Stimulated activated CD4-positive, alpha-beta T cell treated with anti-CD3 and anti-CD28 coated beads, Interleukin-4, amount 100 ng/mL, for 4 hours (primary cell): ENCODE data around the gene PIGU.
"Not testable (repeated sequence)": the region's sequence is repeated elsewhere in the genome, so short reads cannot be mapped to it uniquely, and the experiment has no call there.

Experiments
- DNase-seq, 2 experiments: peaks; one replicate each; pipeline ENCODE4 v3.0.0-alpha.2; 2020

PIGU gene

DNA sequence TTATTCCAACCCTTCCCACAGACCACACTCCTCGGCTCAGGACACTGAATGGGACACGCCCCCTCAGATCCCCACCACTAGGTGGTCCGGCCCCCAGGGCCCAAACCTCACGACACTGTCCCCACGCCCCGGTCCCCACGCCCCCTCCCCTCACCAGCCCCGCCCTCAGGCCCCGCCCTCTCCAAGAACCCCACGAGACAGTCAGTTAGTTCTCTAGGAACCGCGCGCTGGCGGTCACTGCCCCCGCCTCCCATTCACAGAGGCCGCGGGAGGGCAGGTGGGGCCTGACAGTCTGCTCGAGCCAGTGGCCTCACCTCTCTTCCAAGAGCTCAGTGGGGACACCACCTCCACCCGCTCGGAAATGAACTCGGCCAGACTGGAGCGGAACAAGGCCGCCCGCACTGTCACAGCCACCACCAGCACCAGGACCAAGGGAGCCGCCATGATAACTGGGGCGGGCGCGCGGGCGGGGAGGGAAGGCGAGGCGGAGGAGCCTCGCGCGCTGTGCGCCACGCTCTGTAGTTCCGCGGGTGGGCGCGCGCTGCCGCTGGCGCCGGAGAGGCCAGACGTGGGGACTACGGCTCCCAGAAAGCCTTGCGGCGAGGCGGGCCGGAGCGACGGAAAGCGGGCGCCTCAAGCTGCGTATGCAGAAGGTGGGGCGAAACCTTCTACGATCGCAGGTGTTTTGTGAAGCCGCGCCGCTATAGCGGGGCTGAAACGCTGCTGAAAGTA, at the start of gene PIGU:
Gene PIGU, minus strand, starts transcription at position 451 of the 732 bp plus-strand sequence. Its CDS starts 7 bp downstream, at position 444.
- peak; percentile 94 to 97 for DNase-seq

DNA sequence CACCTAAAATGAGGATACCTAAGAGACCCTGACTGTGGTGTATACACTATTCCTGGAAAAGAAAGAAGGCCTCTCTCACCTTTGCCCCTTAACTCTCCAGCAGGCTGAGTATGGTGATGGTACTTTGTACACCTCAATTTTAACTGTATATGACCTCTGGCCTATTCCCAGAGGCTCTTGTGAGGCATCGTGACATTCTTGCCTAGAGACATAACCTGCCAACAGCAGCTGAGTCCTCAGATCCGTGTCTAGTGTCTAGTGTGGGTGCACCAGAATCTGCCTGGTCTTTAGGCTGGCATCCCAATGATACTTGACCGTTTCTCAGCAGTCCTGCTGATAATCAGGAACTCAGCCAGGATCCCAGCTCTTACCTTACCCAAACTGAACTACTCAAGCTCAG, 47.3 kb upstream of the PIGU start:
- no peak for DNase-seq

- DNase-seq: not testable (repeated sequence)
Measured at GRCh38 chr20:34722560-34722959, 45.7 kb upstream of the PIGU start.

- no peak for DNase-seq
Measured at GRCh38 chr20:34720266-34720665, 43.4 kb upstream of the PIGU start.

- not testable (repeated sequence) for DNase-seq
Measured at GRCh38 chr20:34719242-34720017, 42.5 kb upstream of the PIGU start.

DNA sequence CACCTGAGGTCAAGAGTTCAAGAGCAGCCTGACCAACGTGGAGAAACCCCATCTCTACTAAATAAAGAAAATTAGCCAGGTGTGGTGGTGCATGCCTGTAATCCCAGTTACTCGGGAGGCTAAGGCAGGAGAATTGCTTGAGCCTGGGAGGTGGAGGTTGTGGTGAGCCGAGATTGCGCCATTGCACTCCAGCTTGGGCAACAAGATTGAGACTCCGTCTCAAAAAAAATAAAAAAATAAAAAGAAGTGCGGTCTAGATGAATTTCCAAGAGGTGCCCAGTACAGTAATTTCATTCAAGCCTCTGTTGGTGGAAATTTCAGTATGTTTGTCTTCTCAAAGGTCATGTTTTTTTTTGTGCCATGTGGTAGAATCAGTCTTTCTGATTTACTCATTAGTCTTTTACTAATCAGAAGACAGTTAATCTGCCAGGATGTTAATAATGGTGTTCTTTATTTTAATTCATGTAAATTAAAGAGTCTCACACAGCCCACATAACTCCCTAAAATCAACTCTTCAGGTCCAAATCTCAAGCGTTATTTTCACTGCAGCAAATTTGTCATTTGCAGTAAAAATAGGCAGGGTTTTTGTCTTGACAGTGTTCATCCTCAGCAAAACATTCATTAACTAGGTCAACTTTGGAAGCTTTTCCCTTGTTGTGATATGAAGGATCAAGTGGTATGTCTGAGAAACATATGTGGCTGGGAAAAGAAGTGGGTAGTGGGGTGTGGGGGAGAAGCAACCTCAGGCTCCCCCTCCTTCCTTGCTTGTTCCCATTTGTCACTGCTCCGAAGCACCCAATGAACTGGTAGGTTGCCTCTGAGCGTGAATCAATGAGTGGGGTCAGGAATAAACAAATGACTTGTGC, 40.6 kb upstream of the PIGU start:
- no peak for DNase-seq

DNA sequence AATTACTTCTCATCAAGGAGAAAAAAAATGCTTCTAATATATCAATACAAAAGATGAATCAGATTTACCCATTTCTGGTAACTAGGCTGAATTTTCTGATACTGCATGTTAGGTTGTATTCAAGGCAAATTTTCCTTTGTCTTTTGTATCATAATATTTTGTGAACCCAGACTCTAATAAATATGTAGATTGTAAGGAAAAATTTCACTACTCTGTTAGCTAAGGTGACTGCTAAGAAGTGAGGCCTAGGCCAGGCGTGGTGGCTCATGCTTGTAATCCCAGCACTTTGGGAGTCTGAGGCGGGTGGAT, 40.0 kb upstream of the PIGU start:
- DNase-seq: no peak

- no peak for DNase-seq
Measured at GRCh38 chr20:34715384-34715783, 38.5 kb upstream of the PIGU start.

DNA sequence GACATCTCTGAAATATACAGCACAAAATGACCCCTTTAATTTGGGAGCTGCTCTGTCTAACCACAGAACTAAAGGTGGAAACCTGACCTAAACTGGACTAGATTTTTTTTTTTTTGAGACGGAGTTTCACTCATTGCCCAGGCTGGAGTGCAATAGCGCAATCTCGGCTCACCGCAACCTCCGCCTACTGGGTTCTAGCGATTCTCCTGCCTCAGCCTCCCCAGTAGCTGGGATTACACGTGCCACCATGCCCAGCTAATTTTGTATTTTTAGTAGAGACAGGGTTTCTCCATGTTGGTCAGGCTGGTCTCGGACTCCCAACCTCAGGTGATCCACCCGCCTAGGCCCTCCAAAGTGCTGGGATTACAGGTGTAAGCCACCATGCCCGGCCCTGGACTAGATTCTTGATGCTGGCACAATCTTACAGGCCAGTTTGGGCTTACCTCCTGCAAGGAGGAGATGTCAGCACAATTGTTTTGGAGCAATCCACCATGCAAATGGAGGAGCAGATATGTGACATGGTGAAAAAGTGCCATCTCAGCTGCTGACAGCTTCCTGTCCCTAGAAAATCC, 37.1 kb upstream of the PIGU start:
- not testable (repeated sequence) for DNase-seq

DNA sequence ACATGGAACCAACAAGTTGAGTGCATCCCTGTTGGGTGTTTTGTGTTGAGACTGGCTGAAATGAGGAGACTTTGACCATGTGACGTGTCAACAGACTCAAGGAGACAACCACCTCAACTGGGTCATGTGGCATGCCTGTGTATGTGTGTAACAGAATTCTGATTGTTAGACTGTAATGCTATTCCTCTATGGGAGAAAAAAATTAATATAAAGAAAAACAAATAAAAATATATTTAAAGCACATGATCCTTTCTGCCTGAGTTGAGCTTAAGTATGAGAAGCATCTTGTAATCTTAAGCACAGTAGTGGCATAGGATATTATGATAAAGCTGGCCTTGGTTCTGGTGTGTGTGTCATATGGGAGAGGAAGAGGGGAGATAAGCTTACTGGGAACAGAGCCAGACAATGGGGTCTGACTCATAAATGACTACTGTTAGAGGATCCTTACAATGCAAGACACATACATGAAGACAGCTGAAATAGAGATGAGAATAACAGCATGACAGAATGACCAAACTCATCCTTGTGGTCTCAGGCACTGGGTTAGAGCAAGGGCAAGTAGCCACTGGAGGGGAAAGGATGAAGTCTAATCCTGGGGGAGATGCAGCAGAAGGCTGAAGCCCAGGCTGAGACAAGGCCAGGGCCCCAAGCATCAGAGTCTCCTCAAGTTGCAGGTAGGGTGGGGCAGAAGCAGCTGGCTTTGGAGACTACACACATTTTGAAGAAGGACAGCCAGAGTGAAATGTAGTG, 36.5 kb upstream of the PIGU start:
- no peak for DNase-seq

DNA sequence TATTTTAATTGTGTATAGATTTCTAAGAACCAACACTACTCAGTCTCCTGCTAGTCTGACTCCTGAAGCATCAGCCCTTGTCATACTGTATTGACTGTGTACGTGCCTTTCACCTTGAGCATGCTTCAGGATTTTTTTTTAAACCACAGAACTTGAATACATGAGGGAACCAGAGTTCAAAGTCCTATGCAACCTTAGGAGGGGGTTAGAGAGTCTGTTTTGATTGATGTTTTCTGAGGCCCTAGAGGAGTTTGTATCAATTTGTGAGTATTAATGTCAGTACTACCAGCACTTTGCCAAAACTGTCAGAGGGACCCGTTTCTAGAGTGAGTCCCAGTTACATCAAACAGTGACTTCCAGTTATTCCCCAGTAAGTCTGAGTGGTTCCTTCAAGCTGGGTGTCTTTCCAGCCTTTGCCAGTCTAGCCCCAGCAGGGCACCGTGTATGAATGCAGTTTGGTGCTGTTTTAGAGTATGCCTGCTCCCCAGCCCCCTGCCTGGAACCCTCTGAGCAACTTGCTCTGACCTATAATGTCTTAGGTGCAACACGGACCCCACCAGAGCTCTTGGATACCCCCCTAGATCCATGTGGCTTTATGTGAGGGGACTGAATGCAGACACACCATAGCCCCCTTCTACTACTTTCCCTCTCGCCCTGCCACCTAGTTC, 35.8 kb upstream of the PIGU start:
- no peak for DNase-seq

GRCh38 chr20:34711813-34712430, 35.0 kb upstream of the PIGU start:
- no peak for DNase-seq

- DNase-seq: no peak
Measured at GRCh38 chr20:34710861-34711574, 34.1 kb upstream of the PIGU start.

GRCh38 chr20:34710568-34710839, 33.6 kb upstream of the PIGU start:
- no peak for DNase-seq

DNA sequence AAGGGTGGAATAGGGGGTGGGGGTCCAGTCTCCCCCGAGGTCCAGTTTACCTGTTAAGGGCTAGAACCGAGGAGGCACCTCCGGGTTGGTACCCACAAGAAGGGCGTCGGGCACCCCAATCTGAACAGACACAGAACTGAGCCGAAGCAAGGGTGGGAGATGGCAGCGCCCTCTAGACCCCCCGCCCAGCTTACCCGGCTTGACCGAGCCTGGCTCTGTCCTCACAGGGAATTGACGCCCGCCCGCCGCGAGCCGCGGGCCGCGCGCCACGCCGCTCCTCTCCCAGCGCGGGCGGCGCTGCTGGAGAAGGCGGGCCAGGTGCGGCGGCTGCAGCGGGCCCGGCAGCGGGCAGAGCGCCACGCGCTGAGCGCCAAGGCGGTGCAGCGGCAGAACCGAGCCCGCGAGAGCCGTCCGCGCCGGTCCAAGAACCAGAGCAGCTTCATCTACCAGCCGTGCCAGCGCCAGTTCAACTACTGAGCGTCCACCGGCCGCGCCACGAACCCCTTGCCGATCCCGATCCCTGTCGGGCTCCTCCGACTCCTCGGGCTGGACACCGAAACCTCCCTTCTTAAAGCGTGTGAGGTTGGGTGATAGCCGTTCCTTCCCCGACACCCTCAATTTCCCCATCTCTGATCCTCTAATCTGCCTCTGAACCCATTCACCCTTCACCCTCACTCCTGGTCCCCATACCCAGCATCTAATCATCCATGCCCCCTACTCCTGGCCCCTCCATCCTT, 33.1 kb upstream of the PIGU start:
- DNase-seq: peak; percentile 64

DNA sequence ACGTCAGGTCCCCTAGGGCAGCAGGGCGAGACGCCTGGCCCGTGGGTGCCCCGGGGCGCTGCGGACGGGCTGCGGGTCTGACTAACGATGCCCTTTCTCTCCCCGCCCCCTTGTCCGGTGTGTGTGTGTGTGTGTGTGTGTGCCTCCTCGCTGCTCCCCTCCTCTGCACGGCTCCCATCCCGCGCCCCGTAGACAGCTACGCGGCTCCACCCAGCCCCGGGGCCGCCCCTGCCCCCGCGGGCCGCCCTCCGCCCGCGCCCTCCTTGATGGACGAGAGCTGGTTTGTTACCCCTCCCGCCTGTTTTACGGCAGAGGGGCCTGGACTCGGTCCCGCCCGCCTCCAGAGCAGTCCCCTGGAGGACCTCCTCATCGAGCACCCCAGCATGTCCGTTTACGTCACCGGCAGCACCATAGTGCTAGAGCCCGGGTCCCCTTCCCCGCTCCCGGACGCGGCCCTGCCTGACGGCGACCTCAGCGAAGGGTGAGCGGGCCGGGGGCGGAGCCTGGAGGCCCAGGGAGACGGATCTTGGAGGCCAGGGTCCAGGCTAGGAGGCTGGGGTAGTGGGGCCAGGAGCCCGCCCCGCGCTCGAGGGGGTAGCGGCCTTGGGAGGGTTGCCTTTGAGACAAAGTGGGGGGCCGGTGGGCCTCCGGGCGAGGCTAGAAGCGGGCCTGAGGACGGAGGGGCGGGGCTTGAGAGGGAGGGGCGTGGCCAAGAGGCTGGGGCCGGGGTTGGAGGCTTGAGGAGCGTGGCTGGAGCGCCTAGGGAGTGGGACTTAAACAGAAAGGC, 32.3 kb upstream of the PIGU start:
- peak; percentile 71 to 80 for DNase-seq

- peak; percentile 38 to 51 for DNase-seq
Measured at GRCh38 chr20:34708621-34709043, 31.7 kb upstream of the PIGU start.

DNA sequence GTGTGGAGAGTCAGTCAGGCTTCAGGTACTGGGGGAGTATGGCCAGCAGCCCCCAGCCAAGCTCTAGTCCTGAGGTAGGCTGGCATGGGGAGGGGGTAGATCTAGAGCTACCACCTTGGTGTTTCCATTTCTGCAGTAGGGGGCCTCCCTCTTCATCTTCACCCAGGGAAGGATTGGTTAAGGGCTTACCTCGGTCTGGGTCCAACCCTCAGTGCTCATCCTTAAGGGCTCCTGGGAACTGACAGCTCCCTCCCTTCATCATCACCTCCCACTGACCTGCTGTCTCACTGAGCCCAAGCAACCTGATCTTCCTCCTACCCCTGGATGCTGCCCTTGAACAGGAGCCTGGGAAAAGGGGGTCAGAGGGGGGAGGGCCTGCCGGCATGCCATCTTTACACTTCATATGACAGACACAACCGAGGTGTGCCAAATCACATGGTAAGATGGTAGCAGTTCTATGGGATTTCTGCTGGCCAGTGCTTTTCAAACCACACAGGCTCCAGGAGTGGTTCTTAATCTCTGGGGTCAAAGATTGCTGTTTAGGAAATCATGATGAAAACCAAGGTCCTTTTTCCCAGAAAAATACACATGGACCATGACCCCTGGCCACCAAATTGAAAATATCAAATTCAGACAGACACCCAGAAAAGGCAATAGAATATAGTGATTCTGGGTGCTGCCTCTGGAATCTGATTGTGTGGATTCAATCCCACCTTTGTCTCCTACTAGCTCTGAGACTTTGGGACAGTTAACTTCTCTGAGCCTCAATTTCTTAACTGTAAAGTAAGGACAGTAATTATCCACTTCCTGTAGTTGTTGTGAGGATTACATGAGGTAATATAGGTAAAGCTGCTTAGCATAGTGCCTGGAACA, 30.3 kb upstream of the PIGU start:
- no peak for DNase-seq
